Endometrium (tissue), 2 donors: ENCODE data around the gene AKAP8L.

ENCODE experiments used
- FAIRE-seq: peaks from 2 replicates; lab custom pipeline; 2012; peaks lifted over from hg19 to GRCh38; lab: Jason Lieb, UNC
- donor health status: control.
- donor health status: control.

The AKAP8L gene

GRCh38 chr19:15448778-15449619 lies 30.2 kb upstream of the AKAP8L start:
- no peak for FAIRE-seq

- no peak for FAIRE-seq
Measured at GRCh38 chr19:15448044-15448777, 29.4 kb upstream of the AKAP8L start.

- FAIRE-seq, result no peak
Measured at GRCh38 chr19:15447057-15447456, 28.3 kb upstream of the AKAP8L start.

- FAIRE-seq, result no peak
Measured at GRCh38 chr19:15445807-15446376, 27.1 kb upstream of the AKAP8L start.

GRCh38 chr19:15445227-15445605 lies 26.4 kb upstream of the AKAP8L start:
- no peak for FAIRE-seq

- no peak for FAIRE-seq
Measured at GRCh38 chr19:15444505-15445226, 25.9 kb upstream of the AKAP8L start.

DNA sequence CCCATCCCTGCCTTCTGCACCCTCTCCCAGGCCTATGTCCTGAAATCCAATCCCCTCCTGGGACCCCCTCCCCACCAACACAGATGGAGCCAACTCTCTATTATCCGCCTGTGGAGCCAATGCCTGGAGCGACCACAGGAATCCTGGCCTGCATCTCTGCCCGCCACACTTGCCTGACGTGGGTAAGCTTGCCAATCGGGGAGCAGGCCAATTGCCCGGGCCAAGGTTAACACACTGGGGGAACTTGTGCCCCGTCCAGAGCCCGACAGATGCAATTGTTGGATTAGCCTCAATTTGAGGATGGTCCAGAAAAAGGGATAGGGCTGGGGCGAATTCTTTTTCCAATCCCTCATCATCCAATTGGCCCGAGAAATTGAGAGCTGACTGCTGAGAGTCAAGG lies 25.1 kb upstream of the AKAP8L start:
- no peak for FAIRE-seq

- no peak for FAIRE-seq
Measured at GRCh38 chr19:15443325-15443724, 24.5 kb upstream of the AKAP8L start.

GRCh38 chr19:15442142-15442920 lies 23.5 kb upstream of the AKAP8L start:
- no peak for FAIRE-seq

- no peak for FAIRE-seq
Measured at GRCh38 chr19:15441317-15441716, 22.5 kb upstream of the AKAP8L start.

GRCh38 chr19:15439821-15440641 lies 21.2 kb upstream of the AKAP8L start:
- FAIRE-seq, result no peak

DNA sequence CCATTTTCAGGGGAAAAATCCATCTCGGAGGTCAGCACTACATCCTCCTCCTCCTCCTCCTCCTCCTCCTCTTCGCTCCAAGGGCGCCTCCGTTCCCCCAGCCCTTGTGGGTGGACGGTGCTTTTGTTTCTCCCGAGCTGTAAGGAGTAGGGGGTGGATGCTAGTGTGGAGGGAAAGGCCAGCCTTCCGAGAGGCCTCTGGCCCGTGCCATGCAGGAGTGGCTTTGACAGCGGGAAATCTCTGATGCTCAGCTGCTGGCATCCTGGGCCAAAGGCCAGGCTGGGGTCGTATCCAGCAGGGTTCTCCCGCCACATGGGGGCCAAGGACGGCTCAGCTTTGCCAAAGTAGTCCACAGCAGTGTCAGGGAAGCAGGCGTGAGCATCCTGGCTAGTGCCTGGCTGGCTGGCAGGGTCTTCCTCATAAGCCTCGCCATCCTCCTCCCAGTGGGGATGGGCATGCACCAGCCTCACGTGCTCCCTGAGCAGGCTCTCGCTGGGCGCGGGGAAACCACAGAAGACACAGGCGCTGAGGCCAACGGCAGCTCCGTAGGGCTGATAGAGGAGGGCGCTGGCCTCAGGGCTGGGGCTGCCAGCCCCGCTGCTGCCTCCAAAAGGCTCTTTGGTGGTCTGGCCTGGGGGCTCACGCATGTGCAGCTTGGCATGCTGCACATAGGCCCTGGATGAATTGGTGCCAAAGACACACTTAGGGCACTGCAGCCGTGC lies 20.5 kb upstream of the AKAP8L start:
- no peak for FAIRE-seq

GRCh38 chr19:15438577-15438976 lies 19.8 kb upstream of the AKAP8L start:
- FAIRE-seq, result no peak

DNA sequence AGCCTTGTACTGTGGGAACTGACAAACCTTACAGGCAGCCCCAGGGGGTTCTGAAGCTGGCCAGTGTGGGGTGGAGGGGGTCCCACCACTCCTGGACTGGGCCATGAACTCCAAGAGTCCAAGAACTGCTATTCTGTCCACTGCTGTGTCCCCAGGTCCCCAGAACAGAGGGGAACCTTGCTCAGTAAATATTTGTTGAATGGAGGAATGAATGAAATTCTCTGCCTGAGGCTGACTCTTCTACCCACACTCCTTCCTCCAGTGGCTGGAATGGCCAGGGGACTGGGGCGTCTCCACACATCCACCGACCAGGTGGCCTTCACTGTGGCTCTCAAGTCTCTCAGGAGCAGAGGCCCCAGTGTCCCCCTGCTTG lies 19.3 kb upstream of the AKAP8L start:
- FAIRE-seq, result no peak

DNA sequence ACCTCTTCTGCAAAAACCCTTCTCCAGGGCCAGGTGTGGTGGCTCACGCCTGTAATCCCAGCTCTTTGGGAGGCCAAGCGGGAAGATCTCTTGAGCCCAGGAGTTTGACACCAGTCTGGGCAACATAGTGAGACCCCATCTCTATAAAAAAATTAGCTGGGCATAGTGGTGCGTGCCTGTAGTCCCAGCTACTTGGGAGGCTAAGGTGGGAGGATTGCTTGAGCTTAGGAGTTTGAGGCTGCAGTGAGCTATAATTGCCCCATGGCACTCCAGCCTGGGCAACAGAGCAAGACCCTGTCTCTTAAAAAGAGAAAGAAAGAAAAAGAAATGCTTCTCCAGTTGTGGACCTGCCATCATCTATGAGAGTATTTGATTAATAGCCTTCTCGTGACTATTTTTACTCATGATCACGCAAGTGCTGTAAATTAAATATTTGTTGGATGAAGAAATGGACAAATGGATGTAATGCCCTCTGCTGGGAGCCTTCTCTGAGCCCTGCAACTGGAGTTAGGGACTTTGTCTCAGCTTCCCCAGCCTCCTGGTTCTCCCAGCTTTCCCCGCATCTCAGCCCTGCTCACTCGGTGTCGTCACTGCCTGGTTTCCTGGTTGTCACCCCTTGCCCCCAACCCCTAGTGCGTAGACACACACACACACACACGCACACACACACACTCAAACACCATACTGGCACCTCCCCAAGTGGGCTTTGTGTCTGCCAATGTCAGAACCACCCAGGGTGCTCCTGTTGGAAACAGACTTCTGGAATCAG lies 18.8 kb upstream of the AKAP8L start:
- FAIRE-seq, result no peak

DNA sequence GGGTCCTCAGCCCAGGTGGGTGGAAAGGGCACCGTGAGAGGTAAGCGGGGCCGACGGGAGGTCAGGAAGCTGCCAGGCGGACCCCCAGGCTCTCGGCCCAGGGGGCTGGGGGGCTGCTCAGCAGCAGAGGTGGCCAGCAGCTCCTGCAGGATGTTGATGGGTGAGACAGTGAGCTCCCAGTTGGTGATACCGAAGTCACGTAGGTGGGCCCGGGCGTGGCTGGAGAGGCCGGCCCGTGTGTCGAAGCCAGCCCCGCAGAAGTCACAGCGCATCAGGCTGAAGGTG lies 18.0 kb upstream of the AKAP8L start:
- no peak for FAIRE-seq

- FAIRE-seq, result no peak
Measured at GRCh38 chr19:15436012-15436825, 17.4 kb upstream of the AKAP8L start.

DNA sequence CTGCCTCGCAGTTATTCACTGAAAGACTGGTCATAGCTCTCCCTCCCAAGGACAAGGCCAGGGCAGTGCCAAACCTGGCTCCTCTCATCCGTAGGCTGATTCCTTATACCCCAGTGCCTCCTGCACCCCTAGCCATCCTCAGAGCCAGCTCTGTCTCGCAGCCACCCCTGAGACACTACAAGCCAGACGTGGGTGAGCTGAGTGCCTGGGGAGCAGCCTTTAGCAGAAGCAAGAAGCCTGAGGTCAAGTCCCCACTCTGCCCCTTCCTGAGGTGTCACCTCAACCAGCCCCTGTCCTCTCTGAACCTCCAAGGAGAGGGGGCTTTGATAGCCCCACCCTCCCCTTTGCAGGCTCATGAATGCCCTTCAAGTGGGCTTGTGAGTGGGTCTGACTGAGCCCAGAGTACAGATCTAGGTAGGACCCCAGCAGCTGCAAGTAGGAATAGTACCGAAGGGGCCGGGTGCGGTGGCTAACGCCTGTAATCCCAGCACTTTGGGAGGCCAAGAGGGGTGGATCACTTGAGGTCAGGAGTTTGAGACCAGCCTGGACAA lies 14.8 kb upstream of the AKAP8L start:
- FAIRE-seq, result no peak
